PC-9 (cell line): Measurements from ENCODE around the gene RTN1.

Source experiments
- CTCF ChIP-seq: fragments of 200-600 bp; sonication (generic); conservative IDR thresholded peaks from 2 replicates; pipeline ENCODE4 v1.6.1; 2017; ENCODE audit warnings: mixed run types, antibody characterized with exemption, mild to moderate bottlenecking, moderate library complexity
- EZH2 ChIP-seq: fragments of 200-600 bp; sonication (generic); IDR thresholded peaks from 2 replicates; pipeline ENCODE4 v1.8.0; 2017; ENCODE audit warnings: antibody characterized with exemption, low read depth

GRCh38 chr14:59566296-59566695, 304.3 kb downstream of the RTN1 start:
- no peak for TF ChIP-seq CTCF
- TF ChIP-seq EZH2: no peak
